IMR-90 (cell line): ENCODE data around the gene KRT6A. TPM values are rescaled to one million over a fixed set of nuclear protein-coding genes. Genes with fewer than 3 reads are reported as not detected.

Experiments
- ATAC-seq: fragments of 200-7000 bp; cut with Tn5 transposase; 2 replicates; pipeline ENCODE4 v1.9.1; 2020; ENCODE audit warnings: low read depth, mild to moderate bottlenecking, moderate library complexity
- BruUV-seq: library from RNA; stranded (reverse); fragments of 400-500 nt; replicated peaks from 2 replicates; lab custom pipeline; 2021; lab: Mats Ljungman, UMichigan
- CTCF ChIA-PET: fragments of 300-600 bp; formaldehyde crosslinking; extraction: SDS; loops from one replicate; lab custom pipeline; 2021; ENCODE audit warnings: antibody characterized with exemption; lab: Yijun Ruan, JAX
- POLR2A ChIA-PET: fragments of 300-600 bp; sonication (Branson Sonifier 250); formaldehyde crosslinking; loops from one replicate; lab custom pipeline; 2022; ENCODE audit warnings: antibody characterized with exemption; ENCODE audit not compliant: unreplicated experiment; lab: Charles Lee
- DNase-seq: peaks from one replicate; pipeline ENCODE4 v3.0.0; 2013
- H2AFZ ChIP-seq: replicated peaks from 2 replicates; pipeline ENCODE3; 2013; ENCODE audit warnings: low read length, mild to moderate bottlenecking; ENCODE audit not compliant: poor library complexity
- H2AK5ac ChIP-seq: 2 replicates; pipeline ENCODE4 v1.6.1; 2013; ENCODE audit warnings: low read depth, low read length, inconsistent platforms
- H2AK9ac ChIP-seq: replicated peaks from 2 replicates; pipeline ENCODE3; 2013; ENCODE audit warnings: mild to moderate bottlenecking, low read depth, low read length, moderate library complexity; ENCODE audit not compliant: poor library complexity
- H2BK120ac ChIP-seq: 2 replicates; pipeline ENCODE4 v1.6.1; 2013; ENCODE audit warnings: low read depth, low read length, inconsistent platforms
- H2BK15ac ChIP-seq: 3 replicates; pipeline ENCODE4 v1.6.1; 2013; ENCODE audit warnings: low read depth, low read length, inconsistent platforms
- H2BK20ac ChIP-seq: 2 replicates; pipeline ENCODE4 v1.6.1; 2013; ENCODE audit warnings: low read depth, mild to moderate bottlenecking, inconsistent platforms, low read length, moderate library complexity
- H2BK5ac ChIP-seq: 2 replicates; pipeline ENCODE4 v1.6.1; 2013; ENCODE audit warnings: mild to moderate bottlenecking, low read depth, low read length, inconsistent platforms; ENCODE audit not compliant: poor library complexity, severe bottlenecking
- H3K14ac ChIP-seq: replicated peaks from 2 replicates; pipeline ENCODE4 v1.6.1; 2013; ENCODE audit warnings: low read depth, low read length, inconsistent platforms
- H3K18ac ChIP-seq: 2 replicates; pipeline ENCODE4 v1.6.1; 2013; ENCODE audit warnings: low read depth, low read length, control low read depth
- H3K23ac ChIP-seq: 2 replicates; pipeline ENCODE4 v1.6.1; 2013; ENCODE audit warnings: low read depth, low read length, inconsistent platforms
- H3K27ac ChIP-seq: 2 replicates; pipeline ENCODE4 v1.5.1; 2013; ENCODE audit warnings: mild to moderate bottlenecking, control low read depth, low read length; ENCODE audit not compliant: insufficient read depth
- H3K27me3 ChIP-seq: 2 replicates; pipeline ENCODE4 v1.6.1; 2013; ENCODE audit warnings: low read length; ENCODE audit not compliant: control insufficient read depth, insufficient read depth
- H3K36me3 ChIP-seq: 2 replicates; pipeline ENCODE4 v1.6.1; 2013; ENCODE audit warnings: low read length, mixed read lengths; ENCODE audit not compliant: control insufficient read depth, insufficient read depth
- H3K4ac ChIP-seq: 2 replicates; pipeline ENCODE4 v1.6.1; 2013; ENCODE audit warnings: low read depth, low read length, inconsistent platforms
- H3K4me1 ChIP-seq: 2 replicates; pipeline ENCODE4 v1.6.1; 2013; ENCODE audit warnings: low read length, mixed read lengths; ENCODE audit not compliant: control insufficient read depth, insufficient read depth
- H3K4me2 ChIP-seq: 2 replicates; pipeline ENCODE4 v1.6.1; 2013; ENCODE audit warnings: low read depth, mild to moderate bottlenecking, control low read depth, low read length, moderate library complexity
- H3K4me3 ChIP-seq: 2 replicates; pipeline ENCODE4 v1.5.1; 2013; ENCODE audit warnings: low read depth, mild to moderate bottlenecking, control low read depth, low read length, moderate library complexity; ENCODE audit not compliant: insufficient read depth
- H3K56ac ChIP-seq: 2 replicates; pipeline ENCODE4 v1.6.1; 2013; ENCODE audit warnings: low read length, inconsistent platforms; ENCODE audit not compliant: insufficient read depth; ENCODE audit errors: extremely low read depth
- H3K79me1 ChIP-seq, 2 experiments: 2 replicates each; pipeline ENCODE4 v1.6.1; 2013; ENCODE audit warnings: low read length in 2 of 2, inconsistent platforms in 1 of 2, low read depth in 1 of 2
- H3K9ac ChIP-seq: 2 replicates; pipeline ENCODE4 v1.6.1; 2013; ENCODE audit warnings: low read depth, low read length, control low read depth
- H3K9me1 ChIP-seq: 2 replicates; pipeline ENCODE4 v1.6.1; 2013; ENCODE audit warnings: low read length, inconsistent platforms; ENCODE audit not compliant: insufficient read depth
- H3K9me3 ChIP-seq: 2 replicates; pipeline ENCODE4 v1.6.1; 2013; ENCODE audit warnings: low read length; ENCODE audit not compliant: control insufficient read depth, insufficient read depth
- H4K20me1 ChIP-seq: 2 replicates; pipeline ENCODE4 v1.6.1; 2013; ENCODE audit warnings: low read length, inconsistent platforms; ENCODE audit not compliant: insufficient read depth
- H4K5ac ChIP-seq: 2 replicates; pipeline ENCODE4 v1.6.1; 2013; ENCODE audit warnings: mild to moderate bottlenecking, low read depth, low read length, control low read depth
- H4K8ac ChIP-seq, 2 experiments: 2 replicates each; pipeline ENCODE4 v1.6.1; 2013; ENCODE audit warnings: low read depth in 2 of 2, low read length in 2 of 2, control low read depth in 1 of 2, inconsistent platforms in 1 of 2
- H4K91ac ChIP-seq: 2 replicates; pipeline ENCODE4 v1.6.1; 2013; ENCODE audit warnings: low read depth, low read length, inconsistent platforms; ENCODE audit not compliant: insufficient read depth
- CEBPB ChIP-seq: IDR thresholded peaks from 2 replicates; pipeline ENCODE4 v1.6.1; 2012; ENCODE audit warnings: low read depth, low read length, improper control_type of control experiment
- CHD1 ChIP-seq: IDR thresholded peaks from 2 replicates; pipeline ENCODE4 v1.6.1; 2012; ENCODE audit warnings: low read depth, low read length, improper control_type of control experiment
- ELK1 ChIP-seq: fragments of 150-350 bp; IDR thresholded peaks from 2 replicates; pipeline ENCODE4 v1.6.1; 2016; ENCODE audit warnings: low read depth, mild to moderate bottlenecking, low read length, moderate library complexity, borderline replicate concordance
- FOS ChIP-seq: fragments of 150-350 bp; IDR thresholded peaks from 2 replicates; pipeline ENCODE4 v1.6.1; 2016; ENCODE audit warnings: low read depth, low read length
- MAFK ChIP-seq: IDR thresholded peaks from 2 replicates; pipeline ENCODE4 v1.6.1; 2012; ENCODE audit warnings: low read depth, low read length, improper control_type of control experiment
- MAZ ChIP-seq: IDR thresholded peaks from 2 replicates; pipeline ENCODE4 v1.6.1; 2012; ENCODE audit warnings: low read depth, mild to moderate bottlenecking, low read length, improper control_type of control experiment, moderate library complexity, borderline replicate concordance
- MXI1 ChIP-seq: IDR thresholded peaks from 2 replicates; pipeline ENCODE4 v1.6.1; 2012; ENCODE audit warnings: low read depth, mild to moderate bottlenecking, low read length, moderate library complexity, borderline replicate concordance
- NFE2L2 ChIP-seq: fragments of 150-350 bp; IDR thresholded peaks from 2 replicates; pipeline ENCODE4 v1.6.1; 2016; ENCODE audit warnings: low read depth, mild to moderate bottlenecking, low read length
- RAD21 ChIP-seq: IDR thresholded peaks from 2 replicates; pipeline ENCODE4 v1.6.1; 2012; ENCODE audit warnings: low read length, improper control_type of control experiment
- RCOR1 ChIP-seq: IDR thresholded peaks from 2 replicates; pipeline ENCODE4 v1.6.1; 2012; ENCODE audit warnings: mild to moderate bottlenecking, low read length, improper control_type of control experiment; ENCODE audit not compliant: insufficient replicate concordance
- RFX5 ChIP-seq: IDR thresholded peaks from 2 replicates; pipeline ENCODE4 v1.8.0; 2012; ENCODE audit warnings: low read depth, mild to moderate bottlenecking, low read length, moderate library complexity
- SMC3 ChIP-seq: fragments of 150-350 bp; IDR thresholded peaks from 2 replicates; pipeline ENCODE4 v1.6.1; 2016; ENCODE audit warnings: low read depth, mild to moderate bottlenecking, antibody characterized with exemption, low read length, moderate library complexity
- WGBS, 2 experiments: methylation state at CpG; one replicate each; pipeline versions ENCODE4 v1.1.5 to v1.1.7; 2013; ENCODE audit warnings: missing lambda C conversion rate in 2 of 2; ENCODE audit not compliant: insufficient read length in 1 of 2; ENCODE audit errors: extremely low coverage in 2 of 2; 5-methylcytosine and 5-hydroxymethylcytosine counted together
- dilution Hi-C: fragments of 300-500 bp; cut with HindIII; formaldehyde crosslinking; loops from one replicate; pipeline ENCODE4 v1.14.3; 2018; ENCODE audit warnings: low sequenced_read_pairs; ENCODE audit not compliant: unreplicated experiment
- in situ Hi-C: fragments of 300-500 bp; cut with MboI; formaldehyde crosslinking; loops from 3 replicates; pipeline ENCODE4 v1.14.3; 2019; ENCODE audit warnings: low sequenced_read_pairs, inconsistent platforms, mixed read lengths
- intact Hi-C: fragments of 100-400 bp; cut with micrococcal nuclease; formaldehyde crosslinking; loops from 2 replicates; pipeline ENCODE4 v1.10.0; 2022
- polyA plus RNA-seq, 3 experiments: library from polyadenylated mRNA; depleted of rRNA; stranded (reverse); fragments of >200 nt; gene quantifications; 2 replicates each; pipeline ENCODE4 v1.2.3, GENCODE V29; 2012; ENCODE audit warnings: low replicate concordance in 1 of 3
- total RNA-seq: library from RNA; depleted of rRNA; stranded (reverse); fragments of >200 nt; gene quantifications from 2 replicates; pipeline ENCODE4 v1.2.3, GENCODE V29; 2012
- TF ChIP-seq, protein P1 (sequence below): fragments of 150-350 bp; IDR thresholded peaks from 2 replicates; pipeline ENCODE4 v1.6.1; 2017; ENCODE audit warnings: mild to moderate bottlenecking, antibody characterized with exemption, low read length, low read depth
- TF ChIP-seq, protein P2 (sequence below): conservative IDR thresholded peaks from 2 replicates; pipeline ENCODE4 v1.5.1; 2012; ENCODE audit warnings: mild to moderate bottlenecking, low read depth, low read length, improper control_type of control experiment

Gene KRT6A
- total and polyA plus RNA-seq, 2 of the 4 experiments (the other 2 are of a cell fraction): not detected

GRCh38 chr12:52438305-52439301 is 54.5 kb downstream of the KRT6A start:
- Histone ChIP-seq H3K4me2 (no peak overlapping the region), H3K9ac (no peak overlapping the region), H3K9me1 (no peaks in the 10 kb centered on the region), H3K4ac (no peak overlapping the region), H2BK20ac (no peak overlapping the region), H2AK9ac (no peak overlapping the region), H4K8ac (no peak overlapping the region), H3K27me3 (peaks cover 2% of the 10 kb centered on the region; the same call in 1 of the 2 replicates), H4K20me1 (no peaks in the 10 kb centered on the region), H3K4me1 (no peaks in the 10 kb centered on the region; the same call in 1 of the 2 replicates), H2BK120ac (no peak overlapping the region), H3K36me3 (no peaks in the 10 kb centered on the region), H3K9me3 (no peaks in the 10 kb centered on the region), H3K4me3 (no peak overlapping the region), H3K18ac (no peak overlapping the region), H2BK15ac (no peak overlapping the region), H3K14ac (no peak overlapping the region), H2AK5ac (no peak overlapping the region), H3K23ac (no peak overlapping the region), H3K79me1 (no peaks in the 10 kb centered on the region), H2BK5ac (no peak overlapping the region), H4K91ac (no peak overlapping the region), H4K5ac (no peak overlapping the region), H2AFZ (no peak overlapping the region), H3K56ac (no peak overlapping the region), H3K27ac (no peak overlapping the region)
- no TSS peak for BruUV-seq
- intact Hi-C loops (no loop called here), dilution Hi-C loops (no loop called here), in situ Hi-C loops (no loop called here)
- no peak for ATAC-seq
- CTCF ChIA-PET: no interaction called here
- POLR2A ChIA-PET: no interaction called here
- DNase-seq: no peak
- WGBS, 2 experiments: no CpG with 5 or more reads among the region's 8 CpGs
- TF ChIP-seq CEBPB (no peak), RAD21 (no peak), FOS (no peak), SMC3 (no peak), MAZ (no peak), MXI1 (no peak), RCOR1 (no peak), CHD1 (no peak), MAFK (no peak), ELK1 (no peak), NFE2L2 (no peak), RFX5 (no peak)
- TF ChIP-seq, protein P1, sequence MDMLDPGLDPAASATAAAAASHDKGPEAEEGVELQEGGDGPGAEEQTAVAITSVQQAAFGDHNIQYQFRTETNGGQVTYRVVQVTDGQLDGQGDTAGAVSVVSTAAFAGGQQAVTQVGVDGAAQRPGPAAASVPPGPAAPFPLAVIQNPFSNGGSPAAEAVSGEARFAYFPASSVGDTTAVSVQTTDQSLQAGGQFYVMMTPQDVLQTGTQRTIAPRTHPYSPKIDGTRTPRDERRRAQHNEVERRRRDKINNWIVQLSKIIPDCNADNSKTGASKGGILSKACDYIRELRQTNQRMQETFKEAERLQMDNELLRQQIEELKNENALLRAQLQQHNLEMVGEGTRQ: no peak
- TF ChIP-seq, protein P2, sequence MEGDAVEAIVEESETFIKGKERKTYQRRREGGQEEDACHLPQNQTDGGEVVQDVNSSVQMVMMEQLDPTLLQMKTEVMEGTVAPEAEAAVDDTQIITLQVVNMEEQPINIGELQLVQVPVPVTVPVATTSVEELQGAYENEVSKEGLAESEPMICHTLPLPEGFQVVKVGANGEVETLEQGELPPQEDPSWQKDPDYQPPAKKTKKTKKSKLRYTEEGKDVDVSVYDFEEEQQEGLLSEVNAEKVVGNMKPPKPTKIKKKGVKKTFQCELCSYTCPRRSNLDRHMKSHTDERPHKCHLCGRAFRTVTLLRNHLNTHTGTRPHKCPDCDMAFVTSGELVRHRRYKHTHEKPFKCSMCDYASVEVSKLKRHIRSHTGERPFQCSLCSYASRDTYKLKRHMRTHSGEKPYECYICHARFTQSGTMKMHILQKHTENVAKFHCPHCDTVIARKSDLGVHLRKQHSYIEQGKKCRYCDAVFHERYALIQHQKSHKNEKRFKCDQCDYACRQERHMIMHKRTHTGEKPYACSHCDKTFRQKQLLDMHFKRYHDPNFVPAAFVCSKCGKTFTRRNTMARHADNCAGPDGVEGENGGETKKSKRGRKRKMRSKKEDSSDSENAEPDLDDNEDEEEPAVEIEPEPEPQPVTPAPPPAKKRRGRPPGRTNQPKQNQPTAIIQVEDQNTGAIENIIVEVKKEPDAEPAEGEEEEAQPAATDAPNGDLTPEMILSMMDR: no peak
